GM19035 (cell line): Measurements from ENCODE around the gene MATK.

ENCODE experiments used
- ATAC-seq: cut with Tn5 transposase; IDR thresholded peaks from one replicate; pipeline ENCODE4 v1.9.1; 2021; ENCODE audit not compliant: unreplicated experiment

MATK gene

GRCh38 chr19:3790941-3791340 is 4.8 kb upstream of the MATK start:
- ATAC-seq = no peak

GRCh38 chr19:3790209-3790734 is 4.1 kb upstream of the MATK start:
- ATAC-seq = no peak

- ATAC-seq = no peak
Measured at GRCh38 chr19:3788996-3789778, 3.0 kb upstream of the MATK start.

DNA sequence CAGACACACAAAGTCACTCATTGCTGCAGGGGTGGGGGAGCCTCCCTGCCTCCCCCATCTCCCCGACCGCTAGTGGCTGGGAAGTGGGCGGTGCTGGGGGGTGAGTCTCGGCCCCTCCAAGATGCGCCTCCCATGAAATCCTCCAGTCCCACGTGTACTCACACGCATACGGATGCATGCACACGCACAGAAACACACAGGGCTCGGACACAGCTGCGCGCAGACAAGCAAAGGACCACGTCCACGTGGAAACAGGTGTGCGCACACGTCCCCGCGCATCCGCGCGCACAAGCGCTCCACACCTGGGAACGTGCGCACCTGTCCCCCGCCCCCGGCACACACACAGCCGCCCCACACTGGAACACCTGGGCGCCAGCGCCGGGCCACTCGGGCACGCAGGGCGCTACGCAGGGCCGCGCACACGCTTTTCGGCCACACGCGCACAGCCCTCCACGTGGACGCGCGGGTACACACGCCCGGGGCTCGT is 687 bp downstream of the MATK start:
- ATAC-seq = no peak

- no peak for ATAC-seq
Measured at GRCh38 chr19:3784607-3785450, 1.4 kb downstream of the MATK start.

- ATAC-seq = no peak
Measured at GRCh38 chr19:3783660-3784584, 2.3 kb downstream of the MATK start.

- no peak for ATAC-seq
Measured at GRCh38 chr19:3782903-3783302, 3.3 kb downstream of the MATK start.

GRCh38 chr19:3782330-3782729 is 3.9 kb downstream of the MATK start:
- ATAC-seq = no peak

DNA sequence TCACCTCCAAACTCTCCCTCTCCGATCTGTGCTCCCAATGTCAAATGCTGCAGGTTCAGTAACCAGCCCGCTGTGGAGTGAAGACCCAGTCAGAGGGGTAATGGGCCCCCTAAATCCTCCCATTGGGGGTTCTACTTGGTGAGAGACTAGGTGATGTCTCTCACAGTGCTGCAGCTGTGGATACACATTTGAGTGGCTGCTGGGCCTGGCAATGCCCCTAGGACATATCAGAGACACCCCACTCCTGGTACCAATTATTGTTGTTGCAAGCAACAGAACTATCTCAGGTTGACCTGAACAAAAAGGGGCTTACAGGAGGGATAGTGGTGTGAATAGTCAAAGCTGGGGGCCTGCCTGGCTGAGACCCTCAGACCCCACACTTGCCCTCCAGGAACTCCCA is 4.6 kb downstream of the MATK start:
- no peak for ATAC-seq

- no peak for ATAC-seq
Measured at GRCh38 chr19:3780786-3781304, 5.3 kb downstream of the MATK start.

DNA sequence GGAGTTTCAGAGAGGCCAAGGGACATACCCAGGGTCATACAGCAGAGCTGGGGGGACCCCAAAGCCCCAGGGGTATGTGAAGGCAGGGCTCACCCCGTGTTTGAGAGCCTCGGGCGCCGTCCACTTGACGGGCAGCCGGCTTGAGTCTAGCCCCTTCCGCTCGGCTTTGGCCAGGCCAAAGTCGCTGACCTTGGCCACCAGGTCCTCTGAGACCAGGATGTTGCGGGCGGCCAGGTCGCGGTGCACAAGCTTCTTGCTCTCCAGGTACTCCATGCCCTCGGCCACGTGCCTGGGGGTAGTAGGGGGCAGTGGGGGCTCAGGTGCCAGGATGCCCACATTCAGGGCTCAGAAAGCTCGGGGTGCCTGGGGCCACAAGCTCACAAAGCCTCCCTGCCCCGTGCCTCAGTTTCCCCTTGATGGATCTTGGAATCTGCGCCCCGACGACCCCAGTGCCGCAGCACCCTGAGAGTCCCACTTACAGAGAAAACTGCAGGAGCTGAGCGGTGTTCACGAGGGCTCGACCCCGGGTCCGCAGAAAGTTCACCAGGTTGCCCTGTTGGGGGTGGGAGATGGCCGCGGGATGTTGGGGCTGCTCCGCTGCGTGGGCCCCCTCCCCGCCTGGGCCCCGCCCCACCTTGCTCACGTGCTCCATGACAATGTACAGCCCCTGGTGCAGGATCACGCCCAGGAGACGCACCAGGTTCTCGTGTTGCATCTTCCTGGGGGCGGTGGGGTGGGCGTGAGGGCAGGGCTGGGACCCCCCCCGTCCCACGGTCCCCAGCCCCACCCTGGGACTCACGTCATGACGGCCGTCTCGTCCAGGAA is 7.1 kb downstream of the MATK start:
- no peak for ATAC-seq

DNA sequence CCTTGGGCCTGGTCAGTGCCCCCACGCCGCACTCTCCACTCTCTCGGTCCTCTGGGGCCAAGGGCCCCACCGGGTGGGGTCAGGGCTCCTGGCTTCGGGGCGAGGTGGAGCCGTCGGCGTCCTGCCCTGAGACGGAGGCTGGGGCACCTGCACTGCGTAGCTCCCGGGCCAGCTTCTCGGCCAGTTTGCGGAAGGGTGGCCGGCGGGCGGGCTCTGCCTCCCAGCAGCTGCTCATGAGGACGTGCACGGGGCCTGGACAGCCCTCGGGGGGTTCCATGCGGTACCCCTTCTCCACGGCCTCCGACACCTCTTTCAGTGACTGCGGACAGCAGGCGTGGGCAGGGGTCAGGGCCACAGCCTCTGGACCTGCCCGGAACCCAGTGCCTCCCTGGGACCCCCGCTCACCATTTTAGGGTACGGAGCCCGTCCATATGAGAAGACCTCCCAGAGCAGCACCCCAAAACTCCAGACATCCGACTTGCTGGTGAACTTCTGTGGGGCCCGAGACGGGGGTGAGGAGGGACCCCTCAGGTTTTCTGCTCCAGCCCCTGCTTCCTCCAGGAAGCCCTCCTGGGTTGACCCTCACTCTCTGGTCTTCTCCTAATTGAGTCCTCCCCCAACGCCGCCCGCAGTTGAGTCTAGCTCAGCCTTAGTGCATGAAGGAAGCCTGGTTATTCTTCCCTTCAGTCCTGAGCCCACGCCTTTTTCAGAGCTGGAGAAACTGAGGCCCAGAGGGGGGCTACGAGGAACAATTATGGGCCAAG is 7.9 kb downstream of the MATK start:
- ATAC-seq = no peak

DNA sequence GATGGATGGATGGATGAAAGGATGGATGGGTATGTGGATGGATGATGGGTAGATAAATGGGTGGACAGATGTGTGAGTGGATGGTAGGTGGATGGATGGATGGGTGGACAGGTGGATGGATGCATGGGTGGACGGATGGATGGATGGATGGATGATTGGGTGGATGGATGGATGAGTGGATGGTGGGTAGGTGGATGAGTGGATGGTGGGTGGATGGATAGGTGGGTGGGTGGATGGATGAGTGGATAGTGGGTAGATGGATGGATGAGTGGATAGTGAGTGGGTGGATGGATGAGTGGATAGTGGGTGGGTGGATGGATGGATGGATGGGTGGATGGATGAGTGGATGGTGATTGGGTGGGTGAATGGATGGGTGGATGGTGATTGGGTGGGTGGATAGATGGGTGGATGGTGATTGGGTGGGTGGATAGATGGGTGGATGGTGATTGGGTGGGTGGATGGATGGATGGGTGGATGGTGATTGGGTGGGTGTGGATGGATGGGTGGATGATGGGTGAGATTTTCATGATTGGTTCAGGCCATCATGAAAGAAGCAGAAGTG is 9.6 kb downstream of the MATK start:
- ATAC-seq = no peak

DNA sequence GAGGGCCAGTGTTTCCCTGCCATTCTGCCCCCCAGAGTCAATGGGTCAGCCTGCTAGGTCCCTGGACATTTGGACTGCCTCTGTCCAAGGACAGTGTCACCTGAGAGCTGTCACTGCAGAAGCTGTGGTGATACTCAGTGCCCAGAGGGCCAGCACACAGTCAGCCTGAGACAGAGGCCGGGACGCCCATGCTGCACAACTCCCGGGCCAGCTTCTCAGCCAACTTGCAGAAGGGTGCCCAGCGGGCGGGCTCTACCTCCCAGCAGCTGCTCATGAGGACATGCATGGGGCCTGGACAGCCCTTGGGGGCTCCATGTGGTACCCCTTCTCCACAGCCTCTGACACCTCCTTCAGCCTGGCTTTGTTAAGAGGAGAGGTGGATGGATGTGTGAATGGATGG is 10.3 kb downstream of the MATK start:
- ATAC-seq = no peak

DNA sequence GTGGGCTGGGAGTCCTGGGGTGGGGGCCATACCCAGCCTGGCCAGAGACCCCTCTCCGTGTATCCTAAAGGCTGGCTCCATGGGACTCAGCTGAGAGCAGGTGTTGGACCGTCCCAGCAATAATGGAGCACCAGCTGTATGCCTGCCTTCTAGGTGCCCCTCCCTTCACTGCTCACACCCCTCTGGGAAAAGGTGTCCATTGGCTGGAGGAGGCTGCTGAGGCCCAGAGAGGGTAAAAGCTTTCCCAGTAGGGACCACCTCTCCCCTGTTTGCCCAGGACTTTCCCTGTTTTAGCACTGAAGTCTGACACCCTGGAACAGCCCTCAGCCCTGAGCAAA is 10.8 kb downstream of the MATK start:
- no peak for ATAC-seq

DNA sequence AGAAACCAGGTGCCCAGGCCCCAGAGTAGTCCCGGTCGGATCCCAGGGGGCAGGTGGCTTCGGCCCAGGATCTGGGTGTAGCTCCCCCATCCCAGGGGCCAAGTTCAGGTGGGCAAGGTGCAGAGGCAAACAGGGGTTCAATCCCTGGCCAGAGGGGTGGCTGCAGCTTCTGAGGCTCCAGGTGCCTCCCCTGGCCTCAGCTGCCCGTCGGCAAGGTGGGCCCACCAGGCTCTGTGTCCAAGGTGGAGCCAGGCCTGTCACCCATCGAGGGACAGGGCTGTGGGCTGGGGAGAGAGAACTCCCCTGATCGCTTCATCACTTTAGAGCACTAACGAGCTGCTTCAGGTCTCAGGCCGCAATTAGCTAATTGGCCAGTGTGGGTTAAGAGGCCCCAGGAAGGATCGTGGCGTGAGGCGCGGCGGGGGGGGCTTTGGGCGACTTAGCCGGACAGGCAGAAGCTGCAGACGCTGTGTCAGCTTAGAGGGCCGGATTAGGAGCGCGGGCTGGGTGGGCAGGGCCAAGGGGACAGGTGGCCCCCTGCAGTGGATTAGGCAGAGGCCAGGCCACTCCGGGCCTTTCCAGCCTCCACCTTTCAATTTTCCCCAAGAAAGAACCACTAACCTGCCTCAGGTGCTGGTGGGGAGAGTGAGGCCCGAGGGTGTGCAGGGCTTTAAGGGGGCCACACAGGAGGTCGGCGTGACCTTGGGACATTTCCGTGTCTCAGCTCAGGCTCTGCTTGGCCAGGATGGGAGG is 11.4 kb downstream of the MATK start:
- no peak for ATAC-seq

DNA sequence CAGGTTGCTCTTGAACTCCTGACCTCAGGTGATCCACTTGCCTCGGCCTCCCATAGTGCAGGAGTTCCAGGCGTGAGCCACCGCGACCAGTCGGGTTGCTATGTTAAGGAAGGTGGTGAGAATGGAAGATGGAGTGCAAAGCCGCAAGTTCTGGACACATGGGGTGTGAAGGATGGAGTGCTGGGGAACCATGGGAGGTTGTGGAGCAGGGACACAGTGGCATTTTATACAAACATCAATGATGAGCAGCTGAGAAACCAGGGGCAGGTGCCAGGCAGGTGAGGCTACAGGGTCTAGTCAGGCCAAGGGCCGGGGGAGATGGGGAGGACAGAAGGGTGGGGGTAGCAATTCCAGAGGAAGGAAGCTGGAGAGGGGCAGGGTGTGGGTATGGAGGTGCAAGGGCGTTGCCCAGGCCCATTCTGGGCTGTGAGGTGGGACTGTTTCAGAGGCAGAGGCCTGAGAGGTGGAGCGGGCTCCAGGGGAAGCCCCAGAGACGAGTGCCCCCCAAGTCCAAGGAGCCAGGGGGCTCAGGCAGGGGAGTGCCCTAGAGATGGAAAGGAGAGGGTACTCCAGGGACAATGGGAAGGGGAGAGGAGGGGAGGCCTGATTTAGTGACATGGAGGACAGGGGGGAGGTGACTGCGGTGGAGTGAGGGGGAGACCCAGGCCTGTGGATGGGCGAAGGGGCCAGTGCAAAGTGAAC is 12.2 kb downstream of the MATK start:
- ATAC-seq = no peak
